CD8-positive, alpha-beta memory T cell (primary cell): Measurements from ENCODE around the gene OASL. TPM values are rescaled to one million over a fixed set of nuclear protein-coding genes. Genes with fewer than 3 reads are reported as not detected.

Experiments used
- CTCF ChIA-PET: fragments of 350-600 bp; sonication (Branson Sonifier 250); formaldehyde crosslinking; loops from one replicate; lab custom pipeline; 2021; ENCODE audit warnings: antibody characterized with exemption; lab: Charles Lee
- POLR2A ChIA-PET: fragments of 350-600 bp; sonication (Branson Sonifier 250); formaldehyde crosslinking; loops from one replicate; lab custom pipeline; 2021; ENCODE audit warnings: antibody characterized with exemption; lab: Charles Lee
- DNase-seq, 5 donors: peaks; one replicate each; pipeline versions ENCODE4 v3.0.0 to v3.0.0-alpha.2; 2020 to 2022; ENCODE audit warnings: mixed read lengths in 1 of 5
- H3K27ac ChIP-seq: one replicate; pipeline ENCODE4 v1.7.0; 2013; ENCODE audit warnings: low read depth, mild to moderate bottlenecking, low read length, moderate library complexity
- H3K27me3 ChIP-seq: 2 replicates; pipeline ENCODE4 v1.7.0; 2013; ENCODE audit warnings: low read length, mild to moderate bottlenecking; ENCODE audit not compliant: insufficient read depth, poor library complexity, severe bottlenecking
- H3K36me3 ChIP-seq: 2 replicates; pipeline ENCODE4 v1.7.0; 2013; ENCODE audit warnings: mild to moderate bottlenecking, low read length, moderate library complexity; ENCODE audit not compliant: insufficient read depth
- H3K4me1 ChIP-seq: 2 replicates; pipeline ENCODE4 v1.7.0; 2013; ENCODE audit warnings: mild to moderate bottlenecking, low read length, moderate library complexity; ENCODE audit not compliant: insufficient read depth
- H3K4me3 ChIP-seq: 2 replicates; pipeline ENCODE4 v1.7.0; 2013; ENCODE audit warnings: mild to moderate bottlenecking, low read length
- H3K9me3 ChIP-seq: 2 replicates; pipeline ENCODE4 v1.7.0; 2013; ENCODE audit warnings: mild to moderate bottlenecking, low read length
- H3K27ac Mint-ChIP-seq, 8 donors: one replicate each; pipeline ENCODE4 v1.8.0; 2020 to 2021; ENCODE audit warnings: mixed read lengths in 8 of 8, mild to moderate bottlenecking in 6 of 8, inconsistent platforms in 3 of 8, moderate library complexity in 3 of 8
- H3K27me3 Mint-ChIP-seq, 2 donors: one replicate each; pipeline ENCODE4 v1.8.0; 2020 to 2021; ENCODE audit warnings: mixed read lengths in 2 of 2, mild to moderate bottlenecking in 1 of 2, moderate library complexity in 1 of 2
- H3K36me3 Mint-ChIP-seq, 3 donors: one replicate each; pipeline ENCODE4 v1.8.0; 2020 to 2021; ENCODE audit warnings: mixed read lengths in 3 of 3, inconsistent platforms in 1 of 3, mild to moderate bottlenecking in 1 of 3
- H3K4me1 Mint-ChIP-seq, 3 donors: one replicate each; pipeline ENCODE4 v1.8.0; 2020 to 2021; ENCODE audit warnings: mixed read lengths in 3 of 3, inconsistent platforms in 1 of 3, mild to moderate bottlenecking in 1 of 3
- H3K4me3 Mint-ChIP-seq, 7 donors: one replicate each; pipeline ENCODE4 v1.8.0; 2020 to 2021; ENCODE audit warnings: mixed read lengths in 7 of 7, mild to moderate bottlenecking in 6 of 7, moderate library complexity in 4 of 7, inconsistent platforms in 2 of 7
- H3K9me3 Mint-ChIP-seq, 5 donors: one replicate each; pipeline ENCODE4 v1.8.0; 2020 to 2022; ENCODE audit warnings: mixed read lengths in 5 of 5, mild to moderate bottlenecking in 3 of 5, moderate library complexity in 2 of 5, inconsistent platforms in 1 of 5
- polyA plus RNA-seq: library from polyadenylated mRNA; unstranded; fragments of 300-500 nt; fragmentation: Illumina TruSeq; gene quantifications from one replicate; pipeline ENCODE4 v1.2.3, GENCODE V29; 2021
- total RNA-seq, 2 experiments: library from RNA; stranded (reverse); gene quantifications; one replicate each; pipeline ENCODE4 v1.2.3, GENCODE V29; 2021

Gene OASL
- total and polyA plus RNA-seq, 3 experiments from 2014 or later = 4.0 to 21.2 (median 4.3) TPM

GRCh38 chr12:121064116-121064515 lies 25.1 kb upstream of the OASL start:
- Mint-ChIP-seq H3K27me3 (no peaks in the 10 kb centered on the region), H3K9me3 (no peaks in the 10 kb centered on the region), H3K4me1 (peaks cover 9 to 16% (median 12%) of the 10 kb centered on the region in 3 donors), H3K36me3 (no peaks in the 10 kb centered on the region), H3K27ac (no peak overlapping the region), H3K4me3 (no peak overlapping the region)
- no peaks in the 10 kb centered on the region for H3K27me3 ChIP-seq
- H3K36me3 ChIP-seq = no peaks in the 10 kb centered on the region
- H3K4me3 ChIP-seq = no peak overlapping the region
- H3K4me1 ChIP-seq = peaks cover 8% of the 10 kb centered on the region
- no peaks in the 10 kb centered on the region for H3K9me3 ChIP-seq
- DNase-seq = no peak
- CTCF ChIA-PET = interaction anchor here (0.7 to 0.8 kb wide), 3 partner anchors 30 to 45 kb away, joined by 3 to 4 read pairs (median 3); no protein-coding TSS in a partner anchor
- POLR2A ChIA-PET = no interaction called here
- H3K27ac ChIP-seq = no peak overlapping the region

GRCh38 chr12:121062391-121063045 lies 23.5 kb upstream of the OASL start:
- ChIA-PET POLR2A (interaction anchor here (1.0 kb wide), 1 partner anchor 30 kb away, joined by 3 read pairs; no protein-coding TSS in a partner anchor), CTCF (interaction anchor here (2.1 to 4.5 kb wide), 4 partner anchors 15 to 47 kb away, joined by 5 to 93 read pairs (median 17); no protein-coding TSS in a partner anchor)
- Histone ChIP-seq H3K9me3 (no peaks in the 10 kb centered on the region), H3K36me3 (no peaks in the 10 kb centered on the region), H3K4me1 (peaks cover 8% of the 10 kb centered on the region), H3K27me3 (no peaks in the 10 kb centered on the region), H3K4me3 (no peak overlapping the region), H3K27ac (no peak overlapping the region)
- Mint-ChIP-seq H3K4me1 (peaks cover 12 to 16% (median 14%) of the 10 kb centered on the region in 3 donors), H3K27me3 (no peaks in the 10 kb centered on the region), H3K27ac (peak overlapping the region in 1 of 8 donors; percentile 52), H3K4me3 (peak overlapping the region in 1 of 7 donors; percentile 27), H3K9me3 (no peaks in the 10 kb centered on the region), H3K36me3 (no peaks in the 10 kb centered on the region)
- no peak for DNase-seq

- Mint-ChIP-seq H3K36me3 (no peaks in the 10 kb centered on the region), H3K4me1 (peaks cover 12 to 16% (median 14%) of the 10 kb centered on the region in 3 donors), H3K9me3 (no peaks in the 10 kb centered on the region), H3K27ac (peak overlapping the region in 1 of 8 donors; percentile 43), H3K4me3 (no peak overlapping the region), H3K27me3 (no peaks in the 10 kb centered on the region)
- ChIA-PET POLR2A (interaction anchor here (1.0 kb wide), 1 partner anchor 31 kb away, joined by 3 read pairs; no protein-coding TSS in a partner anchor), CTCF (interaction anchor here (1.3 to 4.5 kb wide), 10 partner anchors 10 to 89 kb away, joined by 5 to 93 read pairs (median 10); no protein-coding TSS in a partner anchor)
- no peak for DNase-seq
- no peaks in the 10 kb centered on the region for H3K27me3 ChIP-seq
- no peaks in the 10 kb centered on the region for H3K36me3 ChIP-seq
- H3K4me3 ChIP-seq = no peak overlapping the region
- no peak overlapping the region for H3K27ac ChIP-seq
- H3K9me3 ChIP-seq = no peaks in the 10 kb centered on the region
- peaks cover 8% of the 10 kb centered on the region for H3K4me1 ChIP-seq
These were observed 22.8 kb upstream of the OASL start for GRCh38 chr12:121061831-121062230.

- Histone ChIP-seq H3K4me3 (peak overlapping the region; percentile 91), H3K4me1 (peaks cover 8% of the 10 kb centered on the region), H3K27ac (peak overlapping the region; percentile 86), H3K27me3 (no peaks in the 10 kb centered on the region), H3K36me3 (no peaks in the 10 kb centered on the region), H3K9me3 (no peaks in the 10 kb centered on the region)
- H3K4me3 Mint-ChIP-seq = peak overlapping the region; percentile 72 to 94 (median 87)
- H3K9me3 Mint-ChIP-seq = no peaks in the 10 kb centered on the region
- ChIA-PET POLR2A (interaction anchor here (0.8 to 2.1 kb wide), 5 partner anchors 9 to 55 kb away, joined by 3 to 15 read pairs (median 4); no protein-coding TSS in a partner anchor), CTCF (interaction anchor here (0.6 to 4.5 kb wide), 46 partner anchors 9 to 479 kb away, joined by 3 to 93 read pairs (median 5); partner anchors contain the start of genes C12orf43 and POP5)
- DNase-seq = peak; percentile 44 to 83 (median 62)
- peaks cover 12 to 14% (median 13%) of the 10 kb centered on the region in 3 donors for H3K4me1 Mint-ChIP-seq
- H3K27me3 Mint-ChIP-seq = no peaks in the 10 kb centered on the region
- no peaks in the 10 kb centered on the region for H3K36me3 Mint-ChIP-seq
- peak overlapping the region; percentile 89 to 98 (median 96) for H3K27ac Mint-ChIP-seq
These were observed 21.3 kb upstream of the OASL start for GRCh38 chr12:121060149-121061001.

GRCh38 chr12:121059031-121059898 lies 20.2 kb upstream of the OASL start:
- H3K27me3 Mint-ChIP-seq = no peaks in the 10 kb centered on the region
- peak overlapping the region in 6 of 7 donors; percentile 72 to 94 (median 88) for H3K4me3 Mint-ChIP-seq
- H3K27ac ChIP-seq = no peak overlapping the region
- H3K27ac Mint-ChIP-seq = peak overlapping the region in 7 of 8 donors; percentile 49 to 98 (median 95)
- no peaks in the 10 kb centered on the region for H3K36me3 ChIP-seq
- H3K36me3 Mint-ChIP-seq = no peaks in the 10 kb centered on the region
- no peaks in the 10 kb centered on the region for H3K9me3 Mint-ChIP-seq
- CTCF ChIA-PET = interaction anchor here (0.8 to 4.5 kb wide), 38 partner anchors 8 to 478 kb away, joined by 3 to 93 read pairs (median 4); partner anchors contain the start of genes C12orf43 and POP5
- POLR2A ChIA-PET = interaction anchor here (0.8 to 2.1 kb wide), 5 partner anchors 8 to 54 kb away, joined by 3 to 15 read pairs (median 4); no protein-coding TSS in a partner anchor
- peaks cover 8% of the 10 kb centered on the region for H3K4me1 ChIP-seq
- DNase-seq = no peak
- no peaks in the 10 kb centered on the region for H3K27me3 ChIP-seq
- H3K9me3 ChIP-seq = no peaks in the 10 kb centered on the region
- peaks cover 10 to 14% (median 11%) of the 10 kb centered on the region in 3 donors for H3K4me1 Mint-ChIP-seq
- no peak overlapping the region for H3K4me3 ChIP-seq

GRCh38 chr12:121057794-121058193 lies 18.7 kb upstream of the OASL start:
- Histone ChIP-seq H3K4me1 (peaks cover 8% of the 10 kb centered on the region), H3K4me3 (no peak overlapping the region), H3K36me3 (no peaks in the 10 kb centered on the region), H3K27me3 (no peaks in the 10 kb centered on the region), H3K27ac (no peak overlapping the region), H3K9me3 (no peaks in the 10 kb centered on the region)
- H3K4me1 Mint-ChIP-seq = peaks cover 10 to 14% (median 11%) of the 10 kb centered on the region in 3 donors
- H3K36me3 Mint-ChIP-seq = no peaks in the 10 kb centered on the region
- no peaks in the 10 kb centered on the region for H3K27me3 Mint-ChIP-seq
- H3K27ac Mint-ChIP-seq = no peak overlapping the region
- H3K9me3 Mint-ChIP-seq = no peaks in the 10 kb centered on the region
- no peak overlapping the region for H3K4me3 Mint-ChIP-seq
- ChIA-PET CTCF (interaction anchor here (0.8 kb wide), 1 partner anchor 38 kb away, joined by 3 read pairs; no protein-coding TSS in a partner anchor), POLR2A (interaction anchor here (0.5 kb wide), 1 partner anchor 48 kb away, joined by 6 read pairs; no protein-coding TSS in a partner anchor)
- DNase-seq = no peak

- peaks cover 0 to 2% of the 10 kb centered on the region in 2 donors for H3K27me3 Mint-ChIP-seq
- H3K4me1 Mint-ChIP-seq = no peaks in the 10 kb centered on the region
- CTCF ChIA-PET = no interaction called here
- no peaks in the 10 kb centered on the region for H3K27me3 ChIP-seq
- H3K4me3 Mint-ChIP-seq = no peak overlapping the region
- no peaks in the 10 kb centered on the region for H3K9me3 Mint-ChIP-seq
- no peaks in the 10 kb centered on the region for H3K36me3 ChIP-seq
- no peaks in the 10 kb centered on the region for H3K9me3 ChIP-seq
- no peak for DNase-seq
- POLR2A ChIA-PET = no interaction called here
- H3K4me1 ChIP-seq = no peaks in the 10 kb centered on the region
- H3K27ac ChIP-seq = no peak overlapping the region
- no peak overlapping the region for H3K4me3 ChIP-seq
- H3K27ac Mint-ChIP-seq = no peak overlapping the region
- no peaks in the 10 kb centered on the region for H3K36me3 Mint-ChIP-seq
These were observed 14.7 kb upstream of the OASL start for GRCh38 chr12:121053706-121054105.
